ENCODE data around the gene SUMO3.

DNA sequence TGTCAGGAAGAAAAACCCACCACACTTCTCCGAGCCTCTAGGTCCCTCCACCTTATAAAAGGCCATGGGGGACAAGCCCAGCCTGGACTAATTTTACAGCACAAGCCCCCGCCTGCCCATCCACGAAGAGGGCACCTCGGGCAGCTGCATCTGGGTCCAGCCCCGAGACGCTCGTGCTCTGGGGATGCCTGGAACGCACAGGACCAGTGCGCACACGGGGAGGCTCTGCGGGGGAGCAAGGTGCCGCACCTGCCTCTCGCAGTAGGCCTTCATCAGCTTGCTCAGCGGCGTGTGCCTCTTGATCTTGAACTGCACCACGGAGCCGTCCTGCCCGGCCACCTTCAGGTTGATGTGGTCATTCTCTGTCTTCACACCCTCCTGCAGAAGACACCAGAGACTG, 4.1 kb downstream of the SUMO3 start:
- TF ChIP-seq, protein P1, sequence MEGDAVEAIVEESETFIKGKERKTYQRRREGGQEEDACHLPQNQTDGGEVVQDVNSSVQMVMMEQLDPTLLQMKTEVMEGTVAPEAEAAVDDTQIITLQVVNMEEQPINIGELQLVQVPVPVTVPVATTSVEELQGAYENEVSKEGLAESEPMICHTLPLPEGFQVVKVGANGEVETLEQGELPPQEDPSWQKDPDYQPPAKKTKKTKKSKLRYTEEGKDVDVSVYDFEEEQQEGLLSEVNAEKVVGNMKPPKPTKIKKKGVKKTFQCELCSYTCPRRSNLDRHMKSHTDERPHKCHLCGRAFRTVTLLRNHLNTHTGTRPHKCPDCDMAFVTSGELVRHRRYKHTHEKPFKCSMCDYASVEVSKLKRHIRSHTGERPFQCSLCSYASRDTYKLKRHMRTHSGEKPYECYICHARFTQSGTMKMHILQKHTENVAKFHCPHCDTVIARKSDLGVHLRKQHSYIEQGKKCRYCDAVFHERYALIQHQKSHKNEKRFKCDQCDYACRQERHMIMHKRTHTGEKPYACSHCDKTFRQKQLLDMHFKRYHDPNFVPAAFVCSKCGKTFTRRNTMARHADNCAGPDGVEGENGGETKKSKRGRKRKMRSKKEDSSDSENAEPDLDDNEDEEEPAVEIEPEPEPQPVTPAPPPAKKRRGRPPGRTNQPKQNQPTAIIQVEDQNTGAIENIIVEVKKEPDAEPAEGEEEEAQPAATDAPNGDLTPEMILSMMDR (conservative IDR thresholded peaks at IDR 0.05; ENCODE audit: low read depth in 2 of 2) = no peak
- TF ChIP-seq EZH2 (IDR thresholded peaks at IDR 0.05; ENCODE audit: low read depth, unreplicated experiment) = no peak
